ENCODE data around the gene RIT1.

GRCh38 chr1:155933591-155934096 lies 22.5 kb upstream of the RIT1 start:
- TF ChIP-seq FOS (IDR thresholded peaks at IDR 0.05; ENCODE audit: borderline replicate concordance, insufficient read depth, low read length), result no peak
- no peak for TF ChIP-seq EZH2 (IDR thresholded peaks at IDR 0.05; ENCODE audit: borderline replicate concordance, low read depth, low read length, severe bottlenecking)
- TF ChIP-seq POLR2A (IDR thresholded peaks at IDR 0.05; ENCODE audit: low read depth, low read length), result no peak
- no peak for TF ChIP-seq POLR2AphosphoS5 (IDR thresholded peaks at IDR 0.05; ENCODE audit: insufficient read depth, low read depth, low read length)
- TF ChIP-seq CTCF (IDR thresholded peaks at IDR 0.05; ENCODE audit: extremely low read depth in 1 of 2, insufficient read depth in 1 of 2, low read depth in 1 of 2, low read length in 2 of 2), result no peak
- TF ChIP-seq MAX (IDR thresholded peaks at IDR 0.05; ENCODE audit: insufficient read depth, insufficient read length), result no peak
- no peak for TF ChIP-seq MYC (IDR thresholded peaks at IDR 0.05; ENCODE audit: low read depth, low read length)
